HepG2 (cell line): Measurements from ENCODE around the gene TCF7L2. TPM values are rescaled to one million over a fixed set of nuclear protein-coding genes. Genes with fewer than 3 reads are reported as not detected.

Source experiments
- ARNTL ChIP-seq: sonication (generic); formaldehyde crosslinking; IDR thresholded peaks from 2 replicates; pipeline ENCODE4 v1.4.0; 2020; ENCODE audit warnings: mild to moderate bottlenecking, missing genetic modification reagents
- CCAR2 ChIP-seq: fragments of 200-400 bp; formaldehyde crosslinking; optimal IDR thresholded peaks from 2 replicates; pipeline ENCODE3; 2018; ENCODE audit warnings: low read depth, mild to moderate bottlenecking, low read length, moderate library complexity
- ELF4 ChIP-seq: sonication (generic); formaldehyde crosslinking; IDR thresholded peaks from 2 replicates; pipeline ENCODE4 v1.5.0; 2020; ENCODE audit warnings: missing genetic modification reagents, mild to moderate bottlenecking, moderate library complexity, borderline replicate concordance
- HCFC1 ChIP-seq: fragments of 150-350 bp; IDR thresholded peaks from 2 replicates; pipeline ENCODE4 v1.6.1; 2014; ENCODE audit warnings: low read depth, low read length
- HHEX ChIP-seq: IDR thresholded peaks from 2 replicates; pipeline ENCODE4 v1.6.1; 2016; ENCODE audit warnings: control low read depth
- IKZF4 ChIP-seq: sonication (generic); formaldehyde crosslinking; IDR thresholded peaks from 2 replicates; pipeline ENCODE4 v1.5.1; 2020; ENCODE audit warnings: borderline replicate concordance, mild to moderate bottlenecking, low read depth, missing genetic modification reagents; ENCODE audit errors: not compliant biosample characterization
- JDP2 ChIP-seq: sonication (generic); formaldehyde crosslinking; IDR thresholded peaks from 2 replicates; pipeline ENCODE4 v1.8.1; 2022; ENCODE audit warnings: missing genetic modification reagents, borderline replicate concordance
- KDM6A ChIP-seq: IDR thresholded peaks from 2 replicates; pipeline ENCODE4 v1.6.1; 2016; ENCODE audit warnings: low read depth
- MEF2D ChIP-seq: sonication (generic); formaldehyde crosslinking; IDR thresholded peaks from 2 replicates; pipeline ENCODE4 v1.5.1; 2020; ENCODE audit warnings: mild to moderate bottlenecking, missing genetic modification reagents
- PAF1 ChIP-seq: IDR thresholded peaks from 2 replicates; pipeline ENCODE4 v1.6.1; 2016; ENCODE audit warnings: missing genetic modification reagents, missing compliant biosample characterization
- POGK ChIP-seq: sonication (generic); formaldehyde crosslinking; conservative IDR thresholded peaks from 2 replicates; pipeline ENCODE4 v1.8.0; 2022; ENCODE audit warnings: mild to moderate bottlenecking, moderate library complexity, missing genetic modification reagents
- SMAD3 ChIP-seq: sonication (generic); formaldehyde crosslinking; IDR thresholded peaks from 2 replicates; pipeline ENCODE4 v1.4.0; 2020; ENCODE audit warnings: missing genetic modification reagents
- TEAD3 ChIP-seq: optimal IDR thresholded peaks from 2 replicates; pipeline ENCODE3; 2016; ENCODE audit warnings: borderline replicate concordance
- TERF1 ChIP-seq: sonication (generic); formaldehyde crosslinking; IDR thresholded peaks from 2 replicates; pipeline ENCODE4 v1.8.0; 2022; ENCODE audit warnings: mild to moderate bottlenecking, missing genetic modification reagents, moderate library complexity
- YY1 ChIP-seq: IDR thresholded peaks from 2 replicates; pipeline ENCODE4 v1.6.1; 2011; ENCODE audit warnings: low read length, low read depth, moderate library complexity, mild to moderate bottlenecking; ENCODE audit not compliant: insufficient read depth, insufficient replicate concordance
- ZNF253 ChIP-seq: sonication (generic); formaldehyde crosslinking; IDR thresholded peaks from 2 replicates; pipeline ENCODE4 v1.8.0; 2022; ENCODE audit warnings: mild to moderate bottlenecking, missing genetic modification reagents, borderline replicate concordance
- ZNF772 ChIP-seq: sonication (generic); formaldehyde crosslinking; IDR thresholded peaks from 2 replicates; pipeline ENCODE4 v1.5.0; 2020; ENCODE audit warnings: mild to moderate bottlenecking, missing genetic modification reagents
- ZSCAN5A ChIP-seq: sonication (generic); formaldehyde crosslinking; IDR thresholded peaks from 2 replicates; pipeline ENCODE4 v1.8.0; 2022; ENCODE audit warnings: mild to moderate bottlenecking, missing genetic modification reagents, borderline replicate concordance
- polyA plus RNA-seq, 8 experiments: library from polyadenylated mRNA; depleted of rRNA in 3 of 8; stranded (reverse) in 7 of 8; unstranded in 1 of 8; fragments of >200 nt; fragmentation: Illumina TruSeq in 4 of 8; extraction: Trizol in 4 of 8; gene quantifications; 2 replicates each; pipeline versions ENCODE4 v1.2.1 to v1.2.3, GENCODE V29; 2011 to 2016; ENCODE audit warnings: low read depth in 4 of 8, missing spikeins in 1 of 8, mixed read lengths in 1 of 8; ENCODE audit not compliant: insufficient read depth in 1 of 8
- total RNA-seq, 5 experiments: library from RNA; depleted of rRNA; stranded (reverse); fragments of >200 nt; fragmentation: Illumina TruSeq; extraction: Trizol; gene quantifications; 2 replicates each; pipeline ENCODE4 v1.2.3, GENCODE V29; 2016; ENCODE audit warnings: low read depth in 1 of 5
- TF ChIP-seq, protein P1 (sequence below): sonication (generic); formaldehyde crosslinking; IDR thresholded peaks from 2 replicates; pipeline ENCODE4 v1.8.1; 2023; ENCODE audit warnings: mild to moderate bottlenecking, missing genetic modification reagents
- TF ChIP-seq, protein P2 (sequence below): sonication (generic); formaldehyde crosslinking; IDR thresholded peaks from 2 replicates; pipeline ENCODE4 v1.4.0; 2020; ENCODE audit warnings: mild to moderate bottlenecking, low read depth, missing genetic modification reagents
- TF ChIP-seq, protein P3 (sequence below): sonication (generic); formaldehyde crosslinking; IDR thresholded peaks from 2 replicates; pipeline ENCODE4 v1.8.0; 2022; ENCODE audit warnings: missing genetic modification reagents, mild to moderate bottlenecking, moderate library complexity, borderline replicate concordance

Gene TCF7L2
- total and polyA plus RNA-seq, 2 of the 13 experiments (the other 11 are each of a cell fraction or from before 2014, with no cell fraction given), result 3.9 to 13.7 TPM

GRCh38 chr10:113093188-113094113 is 143.4 kb downstream of the TCF7L2 start (continued):
- no peak for TF ChIP-seq POGK (CRISPR knock-in tag)
- no peak for TF ChIP-seq YY1
- TF ChIP-seq HCFC1, result no peak
- peak; percentile 80 for TF ChIP-seq HHEX (CRISPR knock-in tag)
- no peak for TF ChIP-seq CCAR2
- no peak for TF ChIP-seq KDM6A (CRISPR knock-in tag)
- TF ChIP-seq, protein P1, sequence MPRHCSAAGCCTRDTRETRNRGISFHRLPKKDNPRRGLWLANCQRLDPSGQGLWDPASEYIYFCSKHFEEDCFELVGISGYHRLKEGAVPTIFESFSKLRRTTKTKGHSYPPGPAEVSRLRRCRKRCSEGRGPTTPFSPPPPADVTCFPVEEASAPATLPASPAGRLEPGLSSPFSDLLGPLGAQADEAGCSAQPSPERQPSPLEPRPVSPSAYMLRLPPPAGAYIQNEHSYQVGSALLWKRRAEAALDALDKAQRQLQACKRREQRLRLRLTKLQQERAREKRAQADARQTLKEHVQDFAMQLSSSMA (CRISPR knock-in tag), result no peak
- TF ChIP-seq, protein P2, sequence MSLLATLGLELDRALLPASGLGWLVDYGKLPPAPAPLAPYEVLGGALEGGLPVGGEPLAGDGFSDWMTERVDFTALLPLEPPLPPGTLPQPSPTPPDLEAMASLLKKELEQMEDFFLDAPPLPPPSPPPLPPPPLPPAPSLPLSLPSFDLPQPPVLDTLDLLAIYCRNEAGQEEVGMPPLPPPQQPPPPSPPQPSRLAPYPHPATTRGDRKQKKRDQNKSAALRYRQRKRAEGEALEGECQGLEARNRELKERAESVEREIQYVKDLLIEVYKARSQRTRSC (CRISPR knock-in tag), result no peak
- TF ChIP-seq ZSCAN5A (CRISPR knock-in tag), result no peak
- TF ChIP-seq, protein P3, sequence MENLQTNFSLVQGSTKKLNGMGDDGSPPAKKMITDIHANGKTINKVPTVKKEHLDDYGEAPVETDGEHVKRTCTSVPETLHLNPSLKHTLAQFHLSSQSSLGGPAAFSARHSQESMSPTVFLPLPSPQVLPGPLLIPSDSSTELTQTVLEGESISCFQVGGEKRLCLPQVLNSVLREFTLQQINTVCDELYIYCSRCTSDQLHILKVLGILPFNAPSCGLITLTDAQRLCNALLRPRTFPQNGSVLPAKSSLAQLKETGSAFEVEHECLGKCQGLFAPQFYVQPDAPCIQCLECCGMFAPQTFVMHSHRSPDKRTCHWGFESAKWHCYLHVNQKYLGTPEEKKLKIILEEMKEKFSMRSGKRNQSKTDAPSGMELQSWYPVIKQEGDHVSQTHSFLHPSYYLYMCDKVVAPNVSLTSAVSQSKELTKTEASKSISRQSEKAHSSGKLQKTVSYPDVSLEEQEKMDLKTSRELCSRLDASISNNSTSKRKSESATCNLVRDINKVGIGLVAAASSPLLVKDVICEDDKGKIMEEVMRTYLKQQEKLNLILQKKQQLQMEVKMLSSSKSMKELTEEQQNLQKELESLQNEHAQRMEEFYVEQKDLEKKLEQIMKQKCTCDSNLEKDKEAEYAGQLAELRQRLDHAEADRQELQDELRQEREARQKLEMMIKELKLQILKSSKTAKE (CRISPR knock-in tag), result peak; percentile 27; the same call in 1 of the 2 replicates
- TF ChIP-seq MEF2D (CRISPR knock-in tag), result no peak
- no peak for TF ChIP-seq PAF1 (CRISPR knock-in tag)
- TF ChIP-seq JDP2, result no peak
- no peak for TF ChIP-seq ELF4 (CRISPR knock-in tag)
- no peak for TF ChIP-seq TERF1 (CRISPR knock-in tag)
- TF ChIP-seq ARNTL (CRISPR knock-in tag), result no peak
- TF ChIP-seq ZNF253, result no peak
- TF ChIP-seq ZNF772, result no peak
- TF ChIP-seq SMAD3 (CRISPR knock-in tag), result no peak
- no peak for TF ChIP-seq TEAD3 (CRISPR knock-in tag)
- TF ChIP-seq IKZF4 (CRISPR knock-in tag), result no peak
